ENCODE data around the gene IGFBP2.

DNA sequence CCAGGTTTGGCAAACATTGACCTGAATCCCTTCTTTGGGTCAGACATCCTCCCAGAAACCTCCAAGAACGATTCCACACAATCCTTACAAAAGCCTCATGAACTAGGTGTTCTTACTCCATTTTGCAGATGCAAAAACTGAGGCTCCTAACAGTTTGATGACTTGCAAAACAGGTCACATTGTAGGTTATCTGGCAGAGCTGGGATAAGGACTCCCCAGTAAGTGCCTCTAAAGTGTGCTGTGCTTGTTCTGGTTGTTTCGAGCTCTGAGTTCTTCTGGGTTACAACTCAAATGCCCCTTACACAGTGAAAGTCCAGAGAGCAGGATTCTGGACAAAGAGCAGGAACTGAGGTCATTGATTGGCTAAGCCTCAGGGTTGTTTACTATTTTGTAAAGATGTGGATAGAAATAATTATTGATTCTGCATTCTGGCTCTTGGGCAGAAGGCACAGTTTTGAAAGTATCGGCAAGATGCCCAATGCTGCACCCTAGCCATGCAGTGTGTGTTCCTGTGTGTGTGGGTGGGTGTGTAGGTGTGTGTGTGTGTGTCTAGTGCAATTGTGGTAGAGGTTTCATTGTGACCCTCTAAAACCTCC lies 17.0 kb upstream of the IGFBP2 start:
- TF ChIP-seq CTCF (conservative IDR thresholded peaks at IDR 0.05 in 1 of 2, IDR thresholded peaks at IDR 0.05 in 1 of 2; ENCODE audit: extremely low read depth in 1 of 2, insufficient read depth in 1 of 2, low read depth in 1 of 2, low read length in 2 of 2): no peak
- no peak for TF ChIP-seq EZH2 (IDR thresholded peaks at IDR 0.05; ENCODE audit: borderline replicate concordance, low read length)
